ENCODE results near the gene DSE.

The DSE gene

GRCh38 chr6:116389357-116389756, 18.6 kb downstream of the DSE start:
- DNase-seq: no peak

GRCh38 chr6:116390581-116390980, 19.8 kb downstream of the DSE start:
- no peak for DNase-seq

GRCh38 chr6:116392132-116393013, 21.6 kb downstream of the DSE start:
- DNase-seq: no peak

- DNase-seq: no peak
Measured at GRCh38 chr6:116393430-116393829, 22.7 kb downstream of the DSE start.

- DNase-seq: no peak
Measured at GRCh38 chr6:116395647-116396046, 24.9 kb downstream of the DSE start.

GRCh38 chr6:116396441-116396840, 25.7 kb downstream of the DSE start:
- no peak for DNase-seq

GRCh38 chr6:116397914-116398313, 27.2 kb downstream of the DSE start:
- no peak for DNase-seq

GRCh38 chr6:116398316-116399010, 27.7 kb downstream of the DSE start:
- no peak for DNase-seq

- DNase-seq: no peak
Measured at GRCh38 chr6:116399287-116399686, 28.5 kb downstream of the DSE start.

- no peak for DNase-seq
Measured at GRCh38 chr6:116400328-116400727, 29.6 kb downstream of the DSE start.

- DNase-seq: no peak
Measured at GRCh38 chr6:116402108-116402937, 31.6 kb downstream of the DSE start.

- DNase-seq: no peak
Measured at GRCh38 chr6:116403205-116403604, 32.5 kb downstream of the DSE start.

GRCh38 chr6:116404696-116405095, 33.9 kb downstream of the DSE start:
- no peak for DNase-seq

- no peak for DNase-seq
Measured at GRCh38 chr6:116405138-116405537, 34.4 kb downstream of the DSE start.

- no peak for DNase-seq
Measured at GRCh38 chr6:116405652-116406356, 35.1 kb downstream of the DSE start.

GRCh38 chr6:116406678-116407345, 36.1 kb downstream of the DSE start:
- no peak for DNase-seq

- DNase-seq: no peak
Measured at GRCh38 chr6:116408491-116408890, 37.7 kb downstream of the DSE start.

- no peak for DNase-seq
Measured at GRCh38 chr6:116409756-116410155, 39.0 kb downstream of the DSE start.

GRCh38 chr6:116411284-116411623, 40.5 kb downstream of the DSE start:
- DNase-seq: no peak

- no peak for DNase-seq
Measured at GRCh38 chr6:116412270-116412669, 41.5 kb downstream of the DSE start.

- DNase-seq: no peak
Measured at GRCh38 chr6:116413357-116413756, 42.6 kb downstream of the DSE start.

GRCh38 chr6:116417661-116418060, 46.9 kb downstream of the DSE start:
- DNase-seq: no peak
